DND-41 (cell line): ENCODE data around the gene SYCP1.

Source experiments
- ATAC-seq: fragments of 200-7000 bp; cut with Tn5 transposase; 3 replicates; pipeline ENCODE4 v1.9.1; 2021; ENCODE audit warnings: low read depth; ENCODE audit not compliant: insufficient read depth
- DNase-seq: peaks from one replicate; pipeline ENCODE4 v3.0.0-alpha.2; 2020
- H2AFZ ChIP-seq: 2 replicates; pipeline ENCODE4 v1.6.0; 2012; ENCODE audit warnings: low read depth, low read length
- H3K27ac ChIP-seq: 2 replicates; pipeline ENCODE4 v1.5.1; 2012; ENCODE audit warnings: low read length, inconsistent platforms
- H3K27me3 ChIP-seq: fragments of 200-600 bp; sonication (generic); 2 replicates; pipeline ENCODE4 v1.6.0; 2012; ENCODE audit warnings: low read length, mild to moderate bottlenecking, inconsistent platforms; ENCODE audit not compliant: insufficient read depth, poor library complexity
- H3K36me3 ChIP-seq: 2 replicates; pipeline ENCODE4 v1.5.1; 2012; ENCODE audit warnings: low read length, inconsistent platforms; ENCODE audit not compliant: insufficient read depth
- H3K4me1 ChIP-seq: 2 replicates; pipeline ENCODE4 v1.5.1; 2012; ENCODE audit warnings: mild to moderate bottlenecking, low read length; ENCODE audit not compliant: insufficient read depth
- H3K4me2 ChIP-seq: 2 replicates; pipeline ENCODE4 v1.6.0; 2012; ENCODE audit warnings: mild to moderate bottlenecking, moderate library complexity, low read length, inconsistent platforms; ENCODE audit not compliant: insufficient read depth
- H3K4me3 ChIP-seq, 2 experiments: fragments of 200-600 bp in 1 of 2; shearing (Covaris generic) in 1 of 2; 2 replicates each; pipeline ENCODE4 v1.5.1; 2012 to 2016; ENCODE audit warnings: inconsistent platforms in 2 of 2, low read length in 2 of 2, mild to moderate bottlenecking in 2 of 2, low read depth in 1 of 2, moderate library complexity in 1 of 2
- H3K79me2 ChIP-seq: 2 replicates; pipeline ENCODE4 v1.6.0; 2012; ENCODE audit warnings: low read length, inconsistent platforms; ENCODE audit not compliant: insufficient read depth
- H3K9ac ChIP-seq: 2 replicates; pipeline ENCODE4 v1.6.0; 2012; ENCODE audit warnings: low read depth, mild to moderate bottlenecking, inconsistent platforms, low read length, moderate library complexity
- H3K9me3 ChIP-seq: 2 replicates; pipeline ENCODE4 v1.5.1; 2012; ENCODE audit warnings: low read length, moderate library complexity, mild to moderate bottlenecking, inconsistent platforms; ENCODE audit not compliant: insufficient read depth, severe bottlenecking
- H4K20me1 ChIP-seq: 2 replicates; pipeline ENCODE4 v1.6.0; 2012; ENCODE audit warnings: low read length; ENCODE audit not compliant: insufficient read depth
- CTCF ChIP-seq: IDR thresholded peaks from 2 replicates; pipeline ENCODE4 v1.5.1; 2012; ENCODE audit warnings: borderline replicate concordance, low read length, moderate library complexity, mild to moderate bottlenecking; ENCODE audit not compliant: poor library complexity, severe bottlenecking; ENCODE audit errors: extremely low read depth
- EZH2 ChIP-seq: IDR thresholded peaks from 3 replicates; pipeline ENCODE4 v1.6.1; 2012; ENCODE audit warnings: borderline replicate concordance, low read depth, mild to moderate bottlenecking, moderate library complexity, low read length, inconsistent platforms; ENCODE audit not compliant: severe bottlenecking

SYCP1 gene

DNA sequence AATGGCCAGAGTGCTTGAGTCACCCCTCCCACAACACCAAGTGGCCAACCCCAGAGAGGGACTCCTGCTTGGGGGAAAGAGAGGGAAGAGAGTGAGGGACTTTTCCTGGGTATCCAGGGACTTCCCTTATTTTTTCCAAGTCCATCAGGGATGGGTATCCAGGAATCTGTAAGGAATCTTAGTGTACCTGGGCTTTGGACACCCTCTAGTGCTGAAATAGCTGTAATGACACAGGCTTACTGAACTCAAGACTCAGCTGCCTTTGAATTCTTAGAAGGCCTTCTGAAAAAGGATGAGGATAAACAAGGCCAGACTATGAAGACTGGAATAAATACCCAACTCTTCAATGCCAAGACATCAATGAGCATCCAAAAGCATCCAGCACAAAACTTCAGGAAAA, 187.0 kb downstream of the SYCP1 start:
- Histone ChIP-seq H3K9me3 (no peaks in the 10 kb centered on the region), H2AFZ (no peak overlapping the region), H3K27me3 (peaks cover 5% of the 10 kb centered on the region), H3K79me2 (no peaks in the 10 kb centered on the region), H3K36me3 (no peaks in the 10 kb centered on the region), H3K4me3 (no peak overlapping the region), H3K9ac (no peak overlapping the region), H3K4me2 (no peak overlapping the region), H3K27ac (no peak overlapping the region), H3K4me1 (no peaks in the 10 kb centered on the region), H4K20me1 (no peaks in the 10 kb centered on the region)
- TF ChIP-seq CTCF (peak; percentile 13), EZH2 (no peak)
- DNase-seq (no peak), ATAC-seq (no peak)
